GM19035 (cell line): ENCODE results near the gene IKBKE.

Experiments
- ATAC-seq: cut with Tn5 transposase; IDR thresholded peaks from one replicate; pipeline ENCODE4 v1.9.1; 2021; ENCODE audit not compliant: unreplicated experiment

Gene IKBKE

GRCh38 chr1:206538901-206539640 is 68.8 kb downstream of the IKBKE start:
- no peak for ATAC-seq

- no peak for ATAC-seq
Measured at GRCh38 chr1:206540044-206540780, 69.9 kb downstream of the IKBKE start.

GRCh38 chr1:206541236-206541833 is 71.1 kb downstream of the IKBKE start:
- ATAC-seq = no peak

- no peak for ATAC-seq
Measured at GRCh38 chr1:206544562-206545257, 74.4 kb downstream of the IKBKE start.

- no peak for ATAC-seq
Measured at GRCh38 chr1:206545351-206545750, 75.1 kb downstream of the IKBKE start.
